Retinal pigment epithelial cell (primary cell): ENCODE data around the gene TOMM40L.

Experiments used
- DNase-seq: peaks from one replicate; pipeline ENCODE4 v3.0.0-alpha.2; 2010; ENCODE audit warnings: low read depth
- H3K4me3 ChIP-seq: 2 replicates; pipeline ENCODE4 v1.5.1; 2011; ENCODE audit warnings: mild to moderate bottlenecking, low read length, control low read depth, moderate library complexity
- TF ChIP-seq, protein P1 (sequence below): conservative IDR thresholded peaks from 2 replicates; pipeline ENCODE4 v1.5.1; 2011; ENCODE audit warnings: low read depth, low read length, control low read depth, inconsistent platforms

TOMM40L gene

DNA sequence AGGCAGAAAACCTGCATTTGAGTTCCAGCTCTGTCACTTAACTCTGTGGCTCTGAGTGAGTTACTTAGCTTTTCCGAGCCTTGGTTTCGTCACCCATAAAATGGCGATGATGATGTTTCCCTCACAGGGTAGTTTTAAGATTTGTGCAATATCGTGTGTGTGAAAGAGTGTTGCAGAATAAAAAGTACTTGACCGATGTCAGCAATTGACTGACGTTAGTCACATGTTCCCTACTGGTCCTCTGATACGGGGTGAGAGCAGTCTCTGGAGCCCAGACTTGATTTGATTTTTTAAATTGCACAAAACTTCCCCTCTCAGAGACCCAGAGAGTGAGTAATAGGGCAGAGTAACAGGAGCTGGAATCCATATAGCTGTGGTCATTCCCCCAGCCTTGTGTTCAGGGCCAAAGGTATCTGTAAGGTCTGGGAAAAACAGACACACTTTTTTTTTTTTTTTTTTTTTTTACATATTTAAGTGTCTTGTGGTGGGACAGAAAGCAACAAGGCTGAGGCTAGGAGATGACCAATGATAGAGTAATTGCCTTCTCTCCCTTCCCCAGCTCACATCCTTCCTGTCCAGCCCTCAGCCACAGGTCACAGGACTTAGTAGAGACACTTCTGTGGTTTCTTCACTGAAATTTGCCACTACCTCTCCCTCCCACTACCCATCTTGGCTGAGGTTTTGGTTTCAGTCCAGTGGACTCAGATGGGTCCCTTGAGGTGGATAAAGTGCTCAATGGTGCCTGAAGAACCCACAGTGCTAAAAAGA is 8.7 kb upstream of the TOMM40L start:
- DNase-seq: no peak
- H3K4me3 ChIP-seq: no peak overlapping the region
- TF ChIP-seq, protein P1, sequence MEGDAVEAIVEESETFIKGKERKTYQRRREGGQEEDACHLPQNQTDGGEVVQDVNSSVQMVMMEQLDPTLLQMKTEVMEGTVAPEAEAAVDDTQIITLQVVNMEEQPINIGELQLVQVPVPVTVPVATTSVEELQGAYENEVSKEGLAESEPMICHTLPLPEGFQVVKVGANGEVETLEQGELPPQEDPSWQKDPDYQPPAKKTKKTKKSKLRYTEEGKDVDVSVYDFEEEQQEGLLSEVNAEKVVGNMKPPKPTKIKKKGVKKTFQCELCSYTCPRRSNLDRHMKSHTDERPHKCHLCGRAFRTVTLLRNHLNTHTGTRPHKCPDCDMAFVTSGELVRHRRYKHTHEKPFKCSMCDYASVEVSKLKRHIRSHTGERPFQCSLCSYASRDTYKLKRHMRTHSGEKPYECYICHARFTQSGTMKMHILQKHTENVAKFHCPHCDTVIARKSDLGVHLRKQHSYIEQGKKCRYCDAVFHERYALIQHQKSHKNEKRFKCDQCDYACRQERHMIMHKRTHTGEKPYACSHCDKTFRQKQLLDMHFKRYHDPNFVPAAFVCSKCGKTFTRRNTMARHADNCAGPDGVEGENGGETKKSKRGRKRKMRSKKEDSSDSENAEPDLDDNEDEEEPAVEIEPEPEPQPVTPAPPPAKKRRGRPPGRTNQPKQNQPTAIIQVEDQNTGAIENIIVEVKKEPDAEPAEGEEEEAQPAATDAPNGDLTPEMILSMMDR: no peak

DNA sequence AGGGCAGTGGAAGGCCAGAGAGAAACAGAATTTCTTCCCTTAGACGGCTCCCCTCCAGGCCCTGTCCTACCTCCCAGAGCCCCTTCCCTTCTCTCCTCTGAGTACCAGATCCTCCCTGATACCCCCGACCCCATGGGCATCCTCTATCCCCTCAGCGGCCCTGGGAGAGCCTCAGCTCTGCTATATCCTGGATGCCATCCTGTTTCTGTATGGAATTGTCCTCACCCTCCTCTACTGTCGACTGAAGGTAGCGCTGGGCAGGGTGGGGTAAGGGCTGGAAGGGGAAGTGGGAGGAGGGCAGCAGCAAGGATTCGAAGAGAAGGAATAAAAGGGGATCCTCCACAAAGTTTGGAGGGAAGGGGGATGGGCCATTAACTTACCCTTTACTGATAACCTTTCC is 8.0 kb upstream of the TOMM40L start:
- no peak overlapping the region for H3K4me3 ChIP-seq
- no peak for DNase-seq
- TF ChIP-seq, protein P1: no peak

DNA sequence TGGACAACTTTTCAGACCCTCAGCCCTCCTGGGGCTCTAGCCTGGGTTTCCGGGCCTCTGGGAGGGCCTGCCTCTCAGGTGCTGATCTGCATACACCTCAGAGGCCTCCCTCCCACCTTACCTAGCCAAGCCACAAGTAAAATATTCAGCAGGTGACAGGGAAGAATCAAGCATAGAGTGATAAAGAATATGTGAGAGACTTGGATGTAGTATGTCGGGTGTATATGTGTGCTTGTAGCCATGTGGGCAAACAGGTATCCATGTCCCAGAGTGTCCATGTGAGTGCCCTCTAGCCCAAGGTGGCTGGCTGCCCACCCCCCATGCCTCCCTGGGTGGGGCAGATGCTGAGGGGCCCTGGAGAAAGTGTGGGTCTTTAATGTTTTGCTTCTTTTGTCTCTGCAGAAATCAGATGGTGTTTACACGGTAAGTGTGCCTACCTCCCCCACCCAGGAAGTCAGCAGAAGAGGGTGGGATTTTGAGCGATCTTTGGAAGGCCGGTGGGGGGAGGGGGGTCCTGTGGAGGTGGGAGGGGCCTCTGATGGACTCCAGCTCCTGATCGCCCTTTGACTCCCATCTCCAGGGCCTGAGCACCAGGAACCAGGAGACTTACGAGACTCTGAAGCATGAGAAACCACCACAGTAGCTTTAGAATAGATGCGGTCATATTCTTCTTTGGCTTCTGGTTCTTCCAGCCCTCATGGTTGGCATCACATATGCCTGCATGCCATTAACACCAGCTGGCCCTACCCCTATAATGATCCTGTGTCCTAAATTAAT is 7.4 kb upstream of the TOMM40L start:
- H3K4me3 ChIP-seq: no peak overlapping the region

DNA sequence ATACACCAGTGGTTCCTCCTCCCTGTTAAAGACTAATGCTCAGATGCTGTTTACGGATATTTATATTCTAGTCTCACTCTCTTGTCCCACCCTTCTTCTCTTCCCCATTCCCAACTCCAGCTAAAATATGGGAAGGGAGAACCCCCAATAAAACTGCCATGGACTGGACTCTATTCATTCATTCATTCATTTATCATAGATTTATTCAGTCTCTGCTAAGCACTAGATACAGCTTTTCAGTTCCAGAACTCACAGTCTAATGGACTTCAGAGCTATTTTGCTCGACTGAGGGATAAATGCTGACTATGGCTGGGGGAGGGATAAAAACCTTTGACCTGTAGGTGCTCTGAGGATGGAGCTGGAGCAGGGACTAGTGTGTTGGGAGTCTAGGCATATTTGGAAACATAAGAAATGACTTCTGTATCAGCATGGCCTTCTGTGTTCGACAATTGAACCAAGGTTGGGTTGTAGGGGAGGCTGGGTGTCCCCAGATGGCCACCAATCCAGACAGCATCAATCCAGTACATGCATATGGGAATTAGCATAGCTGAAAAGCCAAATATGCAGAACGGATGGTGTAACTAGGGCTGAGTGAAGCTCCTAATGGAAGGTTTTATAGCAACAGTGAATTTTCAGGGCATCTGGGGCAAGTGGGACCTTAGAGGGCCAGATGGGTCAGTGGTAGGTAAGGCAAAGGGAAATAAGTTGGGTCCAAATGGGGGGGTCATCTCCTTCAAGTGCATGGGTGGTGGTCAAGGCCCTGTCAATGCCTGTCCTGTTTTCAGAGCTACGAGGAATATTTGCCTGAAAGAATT is 6.6 kb upstream of the TOMM40L start:
- TF ChIP-seq, protein P1: no peak
- H3K4me3 ChIP-seq: no peak overlapping the region
- DNase-seq: no peak

More for the DNA sequence above, 7.4 kb upstream of the TOMM40L start:
- no peak for DNase-seq
- TF ChIP-seq, protein P1: no peak

DNA sequence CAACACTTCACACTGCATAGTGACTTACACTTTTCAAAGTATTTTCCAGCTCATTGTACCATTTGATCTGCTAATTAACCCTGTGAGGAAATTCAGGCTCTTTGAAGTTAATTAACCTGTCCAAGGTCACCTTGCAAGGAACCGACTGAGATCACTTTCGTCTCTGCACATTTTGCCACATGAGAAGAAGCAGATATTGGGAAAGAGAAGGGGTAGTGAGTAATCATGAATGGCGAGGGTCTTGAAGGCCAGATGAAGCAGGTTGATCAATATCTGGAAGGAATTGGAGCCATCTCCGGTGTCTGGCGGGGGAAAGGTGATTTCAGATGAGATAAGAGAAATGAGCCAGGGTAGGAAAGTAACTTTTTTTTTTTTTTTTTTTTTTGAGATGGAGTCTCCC is 5.9 kb upstream of the TOMM40L start:
- no peak overlapping the region for H3K4me3 ChIP-seq
- TF ChIP-seq, protein P1: no peak
- no peak for DNase-seq

DNA sequence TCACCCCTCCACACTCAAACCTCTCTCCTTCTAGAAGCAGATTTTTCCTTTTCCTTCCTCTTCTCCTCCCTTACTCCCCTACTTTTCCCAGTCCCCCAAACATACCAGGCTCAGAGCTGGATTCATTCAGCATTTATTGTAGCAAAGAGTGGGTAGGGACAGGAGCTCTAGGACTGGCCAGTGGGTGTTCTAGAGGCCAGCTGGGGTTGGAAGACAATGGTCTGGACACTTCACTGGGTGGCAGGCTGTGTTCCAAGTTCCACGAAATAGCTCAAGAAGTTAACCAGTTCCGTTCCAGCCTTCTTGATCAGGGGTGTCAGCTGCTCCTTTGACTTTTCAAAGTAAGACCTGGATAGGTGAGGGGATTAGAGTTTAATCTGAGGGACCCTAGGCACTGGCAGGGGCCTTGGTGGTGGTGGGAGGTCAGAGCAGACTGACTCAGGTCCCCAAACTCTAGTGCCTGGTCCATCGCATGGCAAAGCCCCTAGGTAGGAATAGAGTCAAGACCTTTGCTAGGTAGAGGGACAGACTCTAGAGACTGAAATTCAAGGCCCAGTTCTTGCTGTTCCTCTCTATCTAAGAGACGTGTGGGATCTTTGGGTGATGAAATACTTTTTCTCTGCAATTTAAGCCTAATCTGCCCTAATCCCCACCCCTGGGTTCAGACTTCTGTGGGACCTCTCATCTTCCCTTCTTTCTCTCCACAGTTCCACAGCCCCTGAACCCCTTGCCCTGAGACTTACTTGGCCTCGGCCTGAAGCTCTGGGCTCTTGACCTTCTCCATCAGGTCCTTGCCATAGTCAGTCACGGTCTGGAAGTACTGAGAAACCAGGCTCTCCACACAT is 3.5 kb upstream of the TOMM40L start:
- TF ChIP-seq, protein P1: no peak
- H3K4me3 ChIP-seq: no peak overlapping the region
- no peak for DNase-seq
